ENCODE measurements around the gene ADH1A. TPM values are rescaled to one million over a fixed set of nuclear protein-coding genes. Genes with fewer than 3 reads are reported as not detected.
A peak's percentile ranks its signal among the peaks of the same experiment; 100 is the strongest.
"Not testable (repeated sequence)": the region's sequence is repeated elsewhere in the genome, so short reads cannot be mapped to it uniquely, and the experiment has no call there.

Gene ADH1A
- total RNA-seq, 4 donors from 2014 or later: 0.88 to 5.0 TPM; not detected in 2

- DNase-seq: no peak
- H3K27me3 ChIP-seq: no peaks in the 10 kb centered on the region
- H3K36me3 ChIP-seq: no peaks in the 10 kb centered on the region
- intact Hi-C loops (cut with DNase I; ENCODE audit: low total_unique reads): no loop called here
- H3K4me3 ChIP-seq: no peak overlapping the region
- H3K9me3 ChIP-seq: no peaks in the 10 kb centered on the region
- TF ChIP-seq CTCF (IDR thresholded peaks at IDR 0.05) (no peak), POLR2A (IDR thresholded peaks at IDR 0.05) (no peak)
- no peaks in the 10 kb centered on the region for H3K4me1 ChIP-seq
- H3K27ac ChIP-seq: peak overlapping the region; percentile 20 to 57
Observed at GRCh38 chr4:99329876-99330275, 39.1 kb upstream of the ADH1A start.

- peaks cover 0 to 6% of the 10 kb centered on the region in 2 donors for H3K4me1 ChIP-seq
- no peaks in the 10 kb centered on the region for H3K36me3 ChIP-seq
- peak; percentile 77 to 90 for DNase-seq
- H3K27ac ChIP-seq: peak overlapping the region; percentile 72 to 87
- intact Hi-C loops (cut with DNase I; ENCODE audit: low total_unique reads): no loop called here
- TF ChIP-seq POLR2A (IDR thresholded peaks at IDR 0.05): no peak
- TF ChIP-seq CTCF (IDR thresholded peaks at IDR 0.05): no peak
- H3K27me3 ChIP-seq: no peaks in the 10 kb centered on the region
- H3K9me3 ChIP-seq: no peaks in the 10 kb centered on the region
- H3K4me3 ChIP-seq: no peak overlapping the region
Observed at GRCh38 chr4:99324979-99325378, 34.2 kb upstream of the ADH1A start.

GRCh38 chr4:99324361-99324760 is 33.6 kb upstream of the ADH1A start:
- DNase-seq: no peak
- Histone ChIP-seq H3K27me3 (no peaks in the 10 kb centered on the region), H3K9me3 (no peaks in the 10 kb centered on the region), H3K4me1 (peaks cover 0 to 6% of the 10 kb centered on the region in 2 donors), H3K27ac (peak overlapping the region; percentile 72 to 87), H3K4me3 (no peak overlapping the region), H3K36me3 (no peaks in the 10 kb centered on the region)
- TF ChIP-seq POLR2A (IDR thresholded peaks at IDR 0.05) (no peak), CTCF (IDR thresholded peaks at IDR 0.05) (no peak)
- intact Hi-C loops (cut with DNase I; ENCODE audit: low total_unique reads): no loop called here

- peaks cover 0 to 6% of the 10 kb centered on the region in 2 donors for H3K4me1 ChIP-seq
- H3K36me3 ChIP-seq: no peaks in the 10 kb centered on the region
- no peak for TF ChIP-seq CTCF (IDR thresholded peaks at IDR 0.05)
- TF ChIP-seq POLR2A (IDR thresholded peaks at IDR 0.05): no peak
- no peaks in the 10 kb centered on the region for H3K27me3 ChIP-seq
- H3K9me3 ChIP-seq: no peaks in the 10 kb centered on the region
- H3K27ac ChIP-seq: peak overlapping the region; percentile 72 to 87
- intact Hi-C loops (cut with DNase I; ENCODE audit: low total_unique reads): no loop called here
- H3K4me3 ChIP-seq: no peak overlapping the region
- DNase-seq: peak in 1 of 2 donors; percentile 72
Observed at GRCh38 chr4:99323756-99324155, 33.0 kb upstream of the ADH1A start.

GRCh38 chr4:99321241-99322191 is 30.7 kb upstream of the ADH1A start, which contains the start of gene ADH1B:
ADH1B (minus strand) TSS chr4:99321401; CDS start chr4:99321331, 70 bp downstream.
- peak within 1 kb of the TSS; percentile 18 to 42 for H3K4me3 ChIP-seq
- H3K36me3 ChIP-seq: no peaks in the 10 kb centered on the region
- no peak for TF ChIP-seq CTCF (IDR thresholded peaks at IDR 0.05)
- no peak for TF ChIP-seq POLR2A (IDR thresholded peaks at IDR 0.05)
- intact Hi-C loops (cut with DNase I; ENCODE audit: low total_unique reads): no loop called here
- no peaks in the 10 kb centered on the region for H3K27me3 ChIP-seq
- no peaks in the 10 kb centered on the region for H3K9me3 ChIP-seq
- peak within 1 kb of the TSS; percentile 72 to 87 for H3K27ac ChIP-seq
- no peak for DNase-seq
- peaks cover 0 to 6% of the 10 kb centered on the region in 2 donors for H3K4me1 ChIP-seq

GRCh38 chr4:99317811-99318210 is 27.0 kb upstream of the ADH1A start:
- Histone ChIP-seq H3K4me3 (peak overlapping the region; percentile 15 to 42), H3K27ac (peak overlapping the region; percentile 56 to 87)
- H3K4me1 ChIP-seq; H3K36me3 ChIP-seq; intact Hi-C loops (cut with DNase I; ENCODE audit: low total_unique reads); H3K27me3 ChIP-seq; DNase-seq; H3K9me3 ChIP-seq: not testable (repeated sequence)

All from uterus (tissue), 4 donors.